Smooth muscle cell (in vitro differentiated cells): ENCODE measurements around the gene SND1. TPM values are rescaled to one million over a fixed set of nuclear protein-coding genes. Genes with fewer than 3 reads are reported as not detected.

Experiments used
- DNase-seq: peaks from one replicate; lab custom pipeline; 2025; ENCODE audit not compliant: unreplicated experiment; lab: John Stamatoyannopoulos, UW
- H2AFZ ChIP-seq: fragments of 200-600 bp; sonication (generic); 2 replicates; pipeline ENCODE4 v1.6.0; 2016; ENCODE audit warnings: antibody characterized with exemption, low read depth, mild to moderate bottlenecking
- H3F3A ChIP-seq: fragments of 200-600 bp; sonication (generic); 2 replicates; pipeline ENCODE4 v1.6.0; 2017; ENCODE audit warnings: antibody characterized with exemption, low read depth
- H3K27ac ChIP-seq: fragments of 200-600 bp; sonication (generic); 2 replicates; pipeline ENCODE4 v1.5.1; 2016; ENCODE audit warnings: low read depth, mild to moderate bottlenecking
- H3K27me3 ChIP-seq: fragments of 200-600 bp; sonication (generic); 2 replicates; pipeline ENCODE4 v1.6.1; 2016; ENCODE audit warnings: low read depth, mild to moderate bottlenecking
- H3K36me3 ChIP-seq: fragments of 200-600 bp; sonication (generic); 2 replicates; pipeline ENCODE4 v1.5.1; 2016; ENCODE audit warnings: low read depth
- H3K4me1 ChIP-seq: fragments of 200-600 bp; sonication (generic); 2 replicates; pipeline ENCODE4 v1.5.1; 2016; ENCODE audit warnings: low read depth
- H3K4me2 ChIP-seq: fragments of 200-600 bp; sonication (generic); 2 replicates; pipeline ENCODE4 v1.6.0; 2016; ENCODE audit warnings: mild to moderate bottlenecking
- H3K4me3 ChIP-seq: fragments of 200-600 bp; sonication (generic); 2 replicates; pipeline ENCODE4 v1.5.1; 2016; ENCODE audit warnings: mild to moderate bottlenecking
- H3K79me2 ChIP-seq: fragments of 200-600 bp; sonication (generic); 2 replicates; pipeline ENCODE4 v1.6.0; 2016; ENCODE audit warnings: low read depth, mild to moderate bottlenecking
- H3K9ac ChIP-seq: fragments of 200-600 bp; sonication (generic); 2 replicates; pipeline ENCODE4 v1.6.0; 2016; ENCODE audit warnings: low read depth
- H3K9me3 ChIP-seq: fragments of 200-600 bp; sonication (generic); replicated peaks from 2 replicates; pipeline ENCODE4 v1.5.1; 2016; ENCODE audit warnings: low read depth
- H4K20me1 ChIP-seq: fragments of 200-600 bp; sonication (generic); 2 replicates; pipeline ENCODE4 v1.6.0; 2016; ENCODE audit warnings: low read depth
- WGBS: methylation state at CpG from one replicate; pipeline ENCODE4 v1.1.7; 2016; ENCODE audit warnings: low lambda C conversion rate; 5-methylcytosine and 5-hydroxymethylcytosine counted together
- polyA plus RNA-seq: library from polyadenylated mRNA; unstranded; fragments of >200 nt; fragmentation: Nextera tagmentation; extraction: Ambion mirVana; gene quantifications from 2 replicates; pipeline ENCODE4 v1.2.1, GENCODE V29; 2016
- total RNA-seq: library from RNA; depleted of rRNA; stranded (reverse); fragments of >200 nt; gene quantifications from 2 replicates; pipeline ENCODE4 v1.2.3, GENCODE V29; 2014
- TF ChIP-seq, protein P1 (sequence below): fragments of 200-600 bp; sonication (generic); IDR thresholded peaks from 2 replicates; pipeline ENCODE4 v1.5.1; 2017; ENCODE audit warnings: borderline replicate concordance, mild to moderate bottlenecking, antibody characterized with exemption; ENCODE audit not compliant: insufficient read depth, poor library complexity, severe bottlenecking

SND1 gene
- total and polyA plus RNA-seq, 2 experiments from 2014 or later, result 129 to 136 TPM

DNA sequence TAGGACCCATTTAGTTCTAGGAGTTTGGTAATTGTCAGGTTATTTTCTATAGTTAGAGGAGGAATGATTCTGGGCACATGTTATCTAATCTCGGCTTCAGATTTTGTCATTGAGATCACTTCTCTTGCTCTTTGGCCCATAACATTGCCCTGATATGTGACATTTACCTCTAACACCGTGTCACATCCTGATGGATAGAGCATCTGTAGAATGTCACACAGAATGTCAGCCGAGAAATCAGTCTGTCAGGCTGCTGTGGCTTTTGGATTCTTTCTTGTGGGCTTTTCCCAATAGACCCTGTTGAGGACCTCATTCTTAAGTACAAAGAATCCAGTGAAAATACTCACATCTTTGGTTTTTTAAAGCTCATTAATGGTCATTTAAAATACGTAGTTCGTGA, 236.8 kb downstream of the SND1 start:
- peaks cover 4% of the 10 kb centered on the region for H3K36me3 ChIP-seq
- no peak overlapping the region for H3K4me2 ChIP-seq
- H3F3A ChIP-seq, result peaks cover 11% of the 10 kb centered on the region
- no peak overlapping the region for H3K4me3 ChIP-seq
- H3K4me1 ChIP-seq, result peaks cover 27% of the 10 kb centered on the region
- H3K79me2 ChIP-seq, result peaks cover 10% of the 10 kb centered on the region
- no peak overlapping the region for H3K9ac ChIP-seq
- WGBS, result 70% methylated on average over 5 of the region's 5 CpGs
- no peak overlapping the region for H3K27ac ChIP-seq
- TF ChIP-seq, protein P1, sequence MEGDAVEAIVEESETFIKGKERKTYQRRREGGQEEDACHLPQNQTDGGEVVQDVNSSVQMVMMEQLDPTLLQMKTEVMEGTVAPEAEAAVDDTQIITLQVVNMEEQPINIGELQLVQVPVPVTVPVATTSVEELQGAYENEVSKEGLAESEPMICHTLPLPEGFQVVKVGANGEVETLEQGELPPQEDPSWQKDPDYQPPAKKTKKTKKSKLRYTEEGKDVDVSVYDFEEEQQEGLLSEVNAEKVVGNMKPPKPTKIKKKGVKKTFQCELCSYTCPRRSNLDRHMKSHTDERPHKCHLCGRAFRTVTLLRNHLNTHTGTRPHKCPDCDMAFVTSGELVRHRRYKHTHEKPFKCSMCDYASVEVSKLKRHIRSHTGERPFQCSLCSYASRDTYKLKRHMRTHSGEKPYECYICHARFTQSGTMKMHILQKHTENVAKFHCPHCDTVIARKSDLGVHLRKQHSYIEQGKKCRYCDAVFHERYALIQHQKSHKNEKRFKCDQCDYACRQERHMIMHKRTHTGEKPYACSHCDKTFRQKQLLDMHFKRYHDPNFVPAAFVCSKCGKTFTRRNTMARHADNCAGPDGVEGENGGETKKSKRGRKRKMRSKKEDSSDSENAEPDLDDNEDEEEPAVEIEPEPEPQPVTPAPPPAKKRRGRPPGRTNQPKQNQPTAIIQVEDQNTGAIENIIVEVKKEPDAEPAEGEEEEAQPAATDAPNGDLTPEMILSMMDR, result no peak
- no peaks in the 10 kb centered on the region for H3K9me3 ChIP-seq
- no peak for DNase-seq
- no peak overlapping the region for H2AFZ ChIP-seq
- peaks cover 100% of the 10 kb centered on the region for H4K20me1 ChIP-seq
- H3K27me3 ChIP-seq, result no peaks in the 10 kb centered on the region

DNA sequence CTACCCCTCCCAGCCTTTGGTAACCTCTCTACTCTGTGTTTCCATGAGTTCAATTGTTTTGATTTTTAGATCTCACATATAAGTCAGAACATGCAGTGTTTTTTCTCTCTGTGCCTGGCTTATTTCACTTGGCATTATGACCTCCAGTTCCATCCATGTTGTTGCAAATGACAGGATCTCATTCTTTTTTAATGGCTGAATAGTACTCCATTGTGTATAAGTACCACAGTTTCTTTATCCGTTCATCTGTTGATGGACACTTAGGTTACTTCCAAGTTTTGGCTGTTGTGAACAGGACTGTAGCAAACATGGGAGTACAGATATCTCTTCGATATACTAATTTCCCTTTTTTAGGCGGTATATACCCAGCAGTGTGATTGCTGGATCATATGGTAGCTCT, 237.7 kb downstream of the SND1 start:
- H3K4me1 ChIP-seq, result peaks cover 27% of the 10 kb centered on the region

DNA sequence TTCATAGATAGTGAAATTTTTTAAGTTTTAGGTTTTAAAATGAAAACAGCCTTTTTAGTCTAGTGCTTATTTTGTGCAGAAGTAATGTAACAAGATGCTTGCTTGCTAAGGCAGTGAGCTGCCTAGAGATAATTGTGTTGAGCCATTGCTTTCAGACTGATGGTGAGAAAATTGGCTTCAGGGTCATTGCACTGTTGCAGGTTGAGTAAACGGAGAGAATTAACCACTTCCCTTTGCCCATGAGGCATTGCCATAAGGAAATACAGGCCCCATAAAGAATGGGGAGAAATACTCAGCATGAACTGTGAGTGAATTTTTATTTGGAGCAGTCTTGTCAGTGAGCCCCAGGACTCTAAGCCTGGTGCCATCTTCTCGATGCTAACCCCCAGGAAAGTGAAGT, 238.7 kb downstream of the SND1 start:
- H4K20me1 ChIP-seq, result peaks cover 100% of the 10 kb centered on the region
- DNase-seq, result no peak
- H3F3A ChIP-seq, result no peaks in the 10 kb centered on the region
- peaks cover 18% of the 10 kb centered on the region for H3K4me1 ChIP-seq
- H3K4me3 ChIP-seq, result no peak overlapping the region
- peaks cover 4% of the 10 kb centered on the region for H3K36me3 ChIP-seq
- no peaks in the 10 kb centered on the region for H3K9me3 ChIP-seq
- peak overlapping the region; percentile 15 for H3K4me2 ChIP-seq
- no peak overlapping the region for H3K9ac ChIP-seq
- peaks cover 4% of the 10 kb centered on the region for H3K79me2 ChIP-seq
- no peak overlapping the region for H3K27ac ChIP-seq
- TF ChIP-seq, protein P1, result no peak
- no peaks in the 10 kb centered on the region for H3K27me3 ChIP-seq
- no peak overlapping the region for H2AFZ ChIP-seq
- WGBS, result 68% methylated on average over 2 of the region's 2 CpGs

More for the DNA sequence above, 237.7 kb downstream of the SND1 start:
- TF ChIP-seq, protein P1, result no peak
- no peak overlapping the region for H3K4me3 ChIP-seq
- peaks cover 100% of the 10 kb centered on the region for H4K20me1 ChIP-seq
- H3K27ac ChIP-seq, result no peak overlapping the region
- no peaks in the 10 kb centered on the region for H3K9me3 ChIP-seq
- H3F3A ChIP-seq, result peaks cover 7% of the 10 kb centered on the region
- no peak overlapping the region for H3K9ac ChIP-seq
- no peaks in the 10 kb centered on the region for H3K27me3 ChIP-seq
- 98% methylated on average over 3 of the region's 3 CpGs for WGBS
- H3K4me2 ChIP-seq, result no peak overlapping the region
- DNase-seq, result no peak
- peaks cover 4% of the 10 kb centered on the region for H3K79me2 ChIP-seq
- H2AFZ ChIP-seq, result no peak overlapping the region
- H3K36me3 ChIP-seq, result peaks cover 4% of the 10 kb centered on the region

- no peak for DNase-seq
- WGBS, result 55% methylated on average over 4 of the region's 4 CpGs
- Histone ChIP-seq H3K27ac (no peak overlapping the region), H2AFZ (no peak overlapping the region), H3F3A (no peaks in the 10 kb centered on the region), H3K36me3 (peaks cover 4% of the 10 kb centered on the region), H3K4me3 (no peak overlapping the region), H3K9ac (no peak overlapping the region), H4K20me1 (peaks cover 100% of the 10 kb centered on the region), H3K4me2 (peak overlapping the region; percentile 15), H3K4me1 (peaks cover 14% of the 10 kb centered on the region), H3K79me2 (peaks cover 7% of the 10 kb centered on the region), H3K9me3 (no peaks in the 10 kb centered on the region), H3K27me3 (no peaks in the 10 kb centered on the region)
- TF ChIP-seq, protein P1, result no peak
These were observed 239.2 kb downstream of the SND1 start for GRCh38 chr7:127891144-127891543.
